ENCODE results near the gene SEC24B.
"Not testable (repeated sequence)": the region's sequence is repeated elsewhere in the genome, so short reads cannot be mapped to it uniquely, and the experiment has no call there.

- not testable (repeated sequence) for TF ChIP-seq CTCF (IDR thresholded peaks at IDR 0.05; ENCODE audit: low read depth, low read length); EZH2phosphoT487 (IDR thresholded peaks at IDR 0.05; ENCODE audit: low read depth)
Observed at GRCh38 chr4:109558095-109558494, 124.5 kb downstream of the SEC24B start.
